IMR-90 (cell line): ENCODE measurements around the gene GGACT. TPM values are rescaled to one million over a fixed set of nuclear protein-coding genes. Genes with fewer than 3 reads are reported as not detected.

Source experiments
- ATAC-seq: fragments of 200-7000 bp; cut with Tn5 transposase; 2 replicates; pipeline ENCODE4 v1.9.1; 2020; ENCODE audit warnings: low read depth, mild to moderate bottlenecking, moderate library complexity
- BruUV-seq: library from RNA; stranded (reverse); fragments of 400-500 nt; replicated peaks from 2 replicates; lab custom pipeline; 2021; lab: Mats Ljungman, UMichigan
- CTCF ChIA-PET: fragments of 300-600 bp; formaldehyde crosslinking; extraction: SDS; loops from one replicate; lab custom pipeline; 2021; ENCODE audit warnings: antibody characterized with exemption; lab: Yijun Ruan, JAX
- POLR2A ChIA-PET: fragments of 300-600 bp; sonication (Branson Sonifier 250); formaldehyde crosslinking; loops from one replicate; lab custom pipeline; 2022; ENCODE audit warnings: antibody characterized with exemption; ENCODE audit not compliant: unreplicated experiment; lab: Charles Lee
- DNase-seq: peaks from one replicate; pipeline ENCODE4 v3.0.0; 2013
- H2AFZ ChIP-seq: replicated peaks from 2 replicates; pipeline ENCODE3; 2013; ENCODE audit warnings: low read length, mild to moderate bottlenecking; ENCODE audit not compliant: poor library complexity
- H2AK5ac ChIP-seq: 2 replicates; pipeline ENCODE4 v1.6.1; 2013; ENCODE audit warnings: low read depth, low read length, inconsistent platforms
- H2AK9ac ChIP-seq: replicated peaks from 2 replicates; pipeline ENCODE3; 2013; ENCODE audit warnings: mild to moderate bottlenecking, low read depth, low read length, moderate library complexity; ENCODE audit not compliant: poor library complexity
- H2BK120ac ChIP-seq: 2 replicates; pipeline ENCODE4 v1.6.1; 2013; ENCODE audit warnings: low read depth, low read length, inconsistent platforms
- H2BK15ac ChIP-seq: 3 replicates; pipeline ENCODE4 v1.6.1; 2013; ENCODE audit warnings: low read depth, low read length, inconsistent platforms
- H2BK20ac ChIP-seq: 2 replicates; pipeline ENCODE4 v1.6.1; 2013; ENCODE audit warnings: low read depth, mild to moderate bottlenecking, inconsistent platforms, low read length, moderate library complexity
- H2BK5ac ChIP-seq: 2 replicates; pipeline ENCODE4 v1.6.1; 2013; ENCODE audit warnings: mild to moderate bottlenecking, low read depth, low read length, inconsistent platforms; ENCODE audit not compliant: poor library complexity, severe bottlenecking
- H3K14ac ChIP-seq: replicated peaks from 2 replicates; pipeline ENCODE4 v1.6.1; 2013; ENCODE audit warnings: low read depth, low read length, inconsistent platforms
- H3K18ac ChIP-seq: 2 replicates; pipeline ENCODE4 v1.6.1; 2013; ENCODE audit warnings: low read depth, low read length, control low read depth
- H3K23ac ChIP-seq: 2 replicates; pipeline ENCODE4 v1.6.1; 2013; ENCODE audit warnings: low read depth, low read length, inconsistent platforms
- H3K27ac ChIP-seq: 2 replicates; pipeline ENCODE4 v1.5.1; 2013; ENCODE audit warnings: mild to moderate bottlenecking, control low read depth, low read length; ENCODE audit not compliant: insufficient read depth
- H3K27me3 ChIP-seq: 2 replicates; pipeline ENCODE4 v1.6.1; 2013; ENCODE audit warnings: low read length; ENCODE audit not compliant: control insufficient read depth, insufficient read depth
- H3K36me3 ChIP-seq: 2 replicates; pipeline ENCODE4 v1.6.1; 2013; ENCODE audit warnings: low read length, mixed read lengths; ENCODE audit not compliant: control insufficient read depth, insufficient read depth
- H3K4ac ChIP-seq: 2 replicates; pipeline ENCODE4 v1.6.1; 2013; ENCODE audit warnings: low read depth, low read length, inconsistent platforms
- H3K4me1 ChIP-seq: 2 replicates; pipeline ENCODE4 v1.6.1; 2013; ENCODE audit warnings: low read length, mixed read lengths; ENCODE audit not compliant: control insufficient read depth, insufficient read depth
- H3K4me2 ChIP-seq: 2 replicates; pipeline ENCODE4 v1.6.1; 2013; ENCODE audit warnings: low read depth, mild to moderate bottlenecking, control low read depth, low read length, moderate library complexity
- H3K4me3 ChIP-seq: 2 replicates; pipeline ENCODE4 v1.5.1; 2013; ENCODE audit warnings: low read depth, mild to moderate bottlenecking, control low read depth, low read length, moderate library complexity; ENCODE audit not compliant: insufficient read depth
- H3K56ac ChIP-seq: 2 replicates; pipeline ENCODE4 v1.6.1; 2013; ENCODE audit warnings: low read length, inconsistent platforms; ENCODE audit not compliant: insufficient read depth; ENCODE audit errors: extremely low read depth
- H3K79me1 ChIP-seq, 2 experiments: 2 replicates each; pipeline ENCODE4 v1.6.1; 2013; ENCODE audit warnings: low read length in 2 of 2, inconsistent platforms in 1 of 2, low read depth in 1 of 2
- H3K9ac ChIP-seq: 2 replicates; pipeline ENCODE4 v1.6.1; 2013; ENCODE audit warnings: low read depth, low read length, control low read depth
- H3K9me1 ChIP-seq: 2 replicates; pipeline ENCODE4 v1.6.1; 2013; ENCODE audit warnings: low read length, inconsistent platforms; ENCODE audit not compliant: insufficient read depth
- H3K9me3 ChIP-seq: 2 replicates; pipeline ENCODE4 v1.6.1; 2013; ENCODE audit warnings: low read length; ENCODE audit not compliant: control insufficient read depth, insufficient read depth
- H4K20me1 ChIP-seq: 2 replicates; pipeline ENCODE4 v1.6.1; 2013; ENCODE audit warnings: low read length, inconsistent platforms; ENCODE audit not compliant: insufficient read depth
- H4K5ac ChIP-seq: 2 replicates; pipeline ENCODE4 v1.6.1; 2013; ENCODE audit warnings: mild to moderate bottlenecking, low read depth, low read length, control low read depth
- H4K8ac ChIP-seq, 2 experiments: 2 replicates each; pipeline ENCODE4 v1.6.1; 2013; ENCODE audit warnings: low read depth in 2 of 2, low read length in 2 of 2, control low read depth in 1 of 2, inconsistent platforms in 1 of 2
- H4K91ac ChIP-seq: 2 replicates; pipeline ENCODE4 v1.6.1; 2013; ENCODE audit warnings: low read depth, low read length, inconsistent platforms; ENCODE audit not compliant: insufficient read depth
- BHLHE40 ChIP-seq: fragments of 150-350 bp; IDR thresholded peaks from 2 replicates; pipeline ENCODE4 v1.6.1; 2016; ENCODE audit warnings: mild to moderate bottlenecking, low read depth, low read length
- CEBPB ChIP-seq: IDR thresholded peaks from 2 replicates; pipeline ENCODE4 v1.6.1; 2012; ENCODE audit warnings: low read depth, low read length, improper control_type of control experiment
- CHD1 ChIP-seq: IDR thresholded peaks from 2 replicates; pipeline ENCODE4 v1.6.1; 2012; ENCODE audit warnings: low read depth, low read length, improper control_type of control experiment
- FOS ChIP-seq: fragments of 150-350 bp; IDR thresholded peaks from 2 replicates; pipeline ENCODE4 v1.6.1; 2016; ENCODE audit warnings: low read depth, low read length
- MAFK ChIP-seq: IDR thresholded peaks from 2 replicates; pipeline ENCODE4 v1.6.1; 2012; ENCODE audit warnings: low read depth, low read length, improper control_type of control experiment
- MAZ ChIP-seq: IDR thresholded peaks from 2 replicates; pipeline ENCODE4 v1.6.1; 2012; ENCODE audit warnings: low read depth, mild to moderate bottlenecking, low read length, improper control_type of control experiment, moderate library complexity, borderline replicate concordance
- MXI1 ChIP-seq: IDR thresholded peaks from 2 replicates; pipeline ENCODE4 v1.6.1; 2012; ENCODE audit warnings: low read depth, mild to moderate bottlenecking, low read length, moderate library complexity, borderline replicate concordance
- NFE2L2 ChIP-seq: fragments of 150-350 bp; IDR thresholded peaks from 2 replicates; pipeline ENCODE4 v1.6.1; 2016; ENCODE audit warnings: low read depth, mild to moderate bottlenecking, low read length
- POLR2A ChIP-seq: IDR thresholded peaks from 2 replicates; pipeline ENCODE4 v1.6.1; 2012; ENCODE audit warnings: mild to moderate bottlenecking, low read depth, low read length
- RAD21 ChIP-seq: IDR thresholded peaks from 2 replicates; pipeline ENCODE4 v1.6.1; 2012; ENCODE audit warnings: low read length, improper control_type of control experiment
- RCOR1 ChIP-seq: IDR thresholded peaks from 2 replicates; pipeline ENCODE4 v1.6.1; 2012; ENCODE audit warnings: mild to moderate bottlenecking, low read length, improper control_type of control experiment; ENCODE audit not compliant: insufficient replicate concordance
- RFX5 ChIP-seq: IDR thresholded peaks from 2 replicates; pipeline ENCODE4 v1.8.0; 2012; ENCODE audit warnings: low read depth, mild to moderate bottlenecking, low read length, moderate library complexity
- SMC3 ChIP-seq: fragments of 150-350 bp; IDR thresholded peaks from 2 replicates; pipeline ENCODE4 v1.6.1; 2016; ENCODE audit warnings: low read depth, mild to moderate bottlenecking, antibody characterized with exemption, low read length, moderate library complexity
- WGBS, 2 experiments: methylation state at CpG; one replicate each; pipeline versions ENCODE4 v1.1.5 to v1.1.7; 2013; ENCODE audit warnings: missing lambda C conversion rate in 2 of 2; ENCODE audit not compliant: insufficient read length in 1 of 2; ENCODE audit errors: extremely low coverage in 2 of 2; 5-methylcytosine and 5-hydroxymethylcytosine counted together
- dilution Hi-C: fragments of 300-500 bp; cut with HindIII; formaldehyde crosslinking; loops from one replicate; pipeline ENCODE4 v1.14.3; 2018; ENCODE audit warnings: low sequenced_read_pairs; ENCODE audit not compliant: unreplicated experiment
- in situ Hi-C: fragments of 300-500 bp; cut with MboI; formaldehyde crosslinking; loops from 3 replicates; pipeline ENCODE4 v1.14.3; 2019; ENCODE audit warnings: low sequenced_read_pairs, inconsistent platforms, mixed read lengths
- intact Hi-C: fragments of 100-400 bp; cut with micrococcal nuclease; formaldehyde crosslinking; loops from 2 replicates; pipeline ENCODE4 v1.10.0; 2022
- polyA plus RNA-seq, 3 experiments: library from polyadenylated mRNA; depleted of rRNA; stranded (reverse); fragments of >200 nt; gene quantifications; 2 replicates each; pipeline ENCODE4 v1.2.3, GENCODE V29; 2012; ENCODE audit warnings: low replicate concordance in 1 of 3
- total RNA-seq: library from RNA; depleted of rRNA; stranded (reverse); fragments of >200 nt; gene quantifications from 2 replicates; pipeline ENCODE4 v1.2.3, GENCODE V29; 2012
- TF ChIP-seq, protein P1 (sequence below): conservative IDR thresholded peaks from 2 replicates; pipeline ENCODE4 v1.5.1; 2012; ENCODE audit warnings: mild to moderate bottlenecking, low read depth, low read length, improper control_type of control experiment
- TF ChIP-seq, protein P2 (sequence below): fragments of 150-350 bp; IDR thresholded peaks from 2 replicates; pipeline ENCODE4 v1.6.1; 2017; ENCODE audit warnings: mild to moderate bottlenecking, antibody characterized with exemption, low read length, low read depth
- TF ChIP-seq, protein P3 (sequence below): fragments of 150-350 bp; IDR thresholded peaks from 2 replicates; pipeline ENCODE4 v1.6.1; 2016; ENCODE audit warnings: low read depth, mild to moderate bottlenecking, low read length, moderate library complexity, borderline replicate concordance

Gene GGACT
- total and polyA plus RNA-seq, 2 of the 4 experiments (the other 2 are of a cell fraction), result 2.0 to 2.6 TPM

DNA sequence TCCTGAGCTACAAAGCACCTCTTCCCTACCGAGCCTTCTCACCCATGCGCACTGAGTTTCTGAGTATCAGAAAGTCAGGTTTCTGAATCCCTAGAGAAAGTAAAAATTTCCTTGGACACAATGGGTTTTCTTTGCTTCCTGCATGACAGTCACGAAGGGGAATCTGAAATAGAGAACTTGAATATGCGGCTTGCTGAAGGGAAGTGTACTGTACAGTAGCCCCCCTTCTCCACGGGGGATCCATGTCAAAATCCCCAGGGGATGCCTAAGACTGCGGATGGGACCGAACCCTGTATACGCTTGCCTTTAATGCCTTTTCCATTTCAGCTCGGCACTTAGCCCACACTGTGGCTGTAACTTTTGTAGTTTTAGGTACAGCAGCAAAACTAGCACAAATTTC is 107.9 kb downstream of the GGACT start:
- no TSS peak for BruUV-seq
- no peak for ATAC-seq

More for the DNA sequence above, 107.9 kb downstream of the GGACT start:
- Histone ChIP-seq H3K14ac (no peak overlapping the region), H4K20me1 (no peaks in the 10 kb centered on the region), H4K5ac (no peak overlapping the region), H3K23ac (no peak overlapping the region), H2BK15ac (no peak overlapping the region), H2BK5ac (no peak overlapping the region), H3K36me3 (no peaks in the 10 kb centered on the region), H2BK120ac (no peak overlapping the region), H4K8ac (no peak overlapping the region), H2AK5ac (no peak overlapping the region), H3K27me3 (no peaks in the 10 kb centered on the region), H2BK20ac (no peak overlapping the region), H3K9me3 (no peaks in the 10 kb centered on the region), H3K27ac (no peak overlapping the region), H3K56ac (no peak overlapping the region), H3K18ac (no peak overlapping the region), H2AK9ac (no peak overlapping the region), H2AFZ (no peak overlapping the region), H3K9me1 (no peaks in the 10 kb centered on the region), H3K4ac (no peak overlapping the region), H3K79me1 (0 out of 4 replicates have a peak, but pooled peaks cover 0 to 5% of the 10 kb centered on the region in 2 experiments), H3K4me3 (no peak overlapping the region), H4K91ac (no peak overlapping the region), H3K4me1 (peaks cover 2% of the 10 kb centered on the region), H3K9ac (no peak overlapping the region), H3K4me2 (no peak overlapping the region)
- DNase-seq, result no peak
- CTCF ChIA-PET, result no interaction called here
- POLR2A ChIA-PET, result no interaction called here
- TF ChIP-seq RFX5, result no peak
- no peak for TF ChIP-seq MAZ
- no peak for TF ChIP-seq CEBPB
- TF ChIP-seq, protein P1, sequence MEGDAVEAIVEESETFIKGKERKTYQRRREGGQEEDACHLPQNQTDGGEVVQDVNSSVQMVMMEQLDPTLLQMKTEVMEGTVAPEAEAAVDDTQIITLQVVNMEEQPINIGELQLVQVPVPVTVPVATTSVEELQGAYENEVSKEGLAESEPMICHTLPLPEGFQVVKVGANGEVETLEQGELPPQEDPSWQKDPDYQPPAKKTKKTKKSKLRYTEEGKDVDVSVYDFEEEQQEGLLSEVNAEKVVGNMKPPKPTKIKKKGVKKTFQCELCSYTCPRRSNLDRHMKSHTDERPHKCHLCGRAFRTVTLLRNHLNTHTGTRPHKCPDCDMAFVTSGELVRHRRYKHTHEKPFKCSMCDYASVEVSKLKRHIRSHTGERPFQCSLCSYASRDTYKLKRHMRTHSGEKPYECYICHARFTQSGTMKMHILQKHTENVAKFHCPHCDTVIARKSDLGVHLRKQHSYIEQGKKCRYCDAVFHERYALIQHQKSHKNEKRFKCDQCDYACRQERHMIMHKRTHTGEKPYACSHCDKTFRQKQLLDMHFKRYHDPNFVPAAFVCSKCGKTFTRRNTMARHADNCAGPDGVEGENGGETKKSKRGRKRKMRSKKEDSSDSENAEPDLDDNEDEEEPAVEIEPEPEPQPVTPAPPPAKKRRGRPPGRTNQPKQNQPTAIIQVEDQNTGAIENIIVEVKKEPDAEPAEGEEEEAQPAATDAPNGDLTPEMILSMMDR, result no peak
- no peak for TF ChIP-seq FOS
- TF ChIP-seq RAD21, result no peak
- no peak for TF ChIP-seq NFE2L2
- no peak for TF ChIP-seq POLR2A
- TF ChIP-seq MXI1, result no peak
- TF ChIP-seq CHD1, result no peak
- TF ChIP-seq BHLHE40, result no peak
- no peak for TF ChIP-seq SMC3
- TF ChIP-seq, protein P2, sequence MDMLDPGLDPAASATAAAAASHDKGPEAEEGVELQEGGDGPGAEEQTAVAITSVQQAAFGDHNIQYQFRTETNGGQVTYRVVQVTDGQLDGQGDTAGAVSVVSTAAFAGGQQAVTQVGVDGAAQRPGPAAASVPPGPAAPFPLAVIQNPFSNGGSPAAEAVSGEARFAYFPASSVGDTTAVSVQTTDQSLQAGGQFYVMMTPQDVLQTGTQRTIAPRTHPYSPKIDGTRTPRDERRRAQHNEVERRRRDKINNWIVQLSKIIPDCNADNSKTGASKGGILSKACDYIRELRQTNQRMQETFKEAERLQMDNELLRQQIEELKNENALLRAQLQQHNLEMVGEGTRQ, result no peak
- no peak for TF ChIP-seq MAFK
- TF ChIP-seq RCOR1, result no peak
- TF ChIP-seq, protein P3, sequence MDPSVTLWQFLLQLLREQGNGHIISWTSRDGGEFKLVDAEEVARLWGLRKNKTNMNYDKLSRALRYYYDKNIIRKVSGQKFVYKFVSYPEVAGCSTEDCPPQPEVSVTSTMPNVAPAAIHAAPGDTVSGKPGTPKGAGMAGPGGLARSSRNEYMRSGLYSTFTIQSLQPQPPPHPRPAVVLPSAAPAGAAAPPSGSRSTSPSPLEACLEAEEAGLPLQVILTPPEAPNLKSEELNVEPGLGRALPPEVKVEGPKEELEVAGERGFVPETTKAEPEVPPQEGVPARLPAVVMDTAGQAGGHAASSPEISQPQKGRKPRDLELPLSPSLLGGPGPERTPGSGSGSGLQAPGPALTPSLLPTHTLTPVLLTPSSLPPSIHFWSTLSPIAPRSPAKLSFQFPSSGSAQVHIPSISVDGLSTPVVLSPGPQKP, result no peak
- in situ Hi-C loops, result no loop called here
- dilution Hi-C loops, result no loop called here
- intact Hi-C loops, result no loop called here
- 100% methylated on average over 2 of the region's 9 CpGs; no CpG with 5 or more reads in 1 of the 2 experiments for WGBS, 2 experiments
